HG03139 (cell line): ENCODE results near the gene EPM2AIP1.
A peak's percentile ranks its signal among the peaks of the same experiment; 100 is the strongest.
"Not testable (repeated sequence)": the region's sequence is repeated elsewhere in the genome, so short reads cannot be mapped to it uniquely, and the experiment has no call there.

ENCODE experiments used
- ATAC-seq: cut with Tn5 transposase; IDR thresholded peaks from one replicate; pipeline ENCODE4 v1.9.1; 2021; ENCODE audit not compliant: unreplicated experiment

The EPM2AIP1 gene

DNA sequence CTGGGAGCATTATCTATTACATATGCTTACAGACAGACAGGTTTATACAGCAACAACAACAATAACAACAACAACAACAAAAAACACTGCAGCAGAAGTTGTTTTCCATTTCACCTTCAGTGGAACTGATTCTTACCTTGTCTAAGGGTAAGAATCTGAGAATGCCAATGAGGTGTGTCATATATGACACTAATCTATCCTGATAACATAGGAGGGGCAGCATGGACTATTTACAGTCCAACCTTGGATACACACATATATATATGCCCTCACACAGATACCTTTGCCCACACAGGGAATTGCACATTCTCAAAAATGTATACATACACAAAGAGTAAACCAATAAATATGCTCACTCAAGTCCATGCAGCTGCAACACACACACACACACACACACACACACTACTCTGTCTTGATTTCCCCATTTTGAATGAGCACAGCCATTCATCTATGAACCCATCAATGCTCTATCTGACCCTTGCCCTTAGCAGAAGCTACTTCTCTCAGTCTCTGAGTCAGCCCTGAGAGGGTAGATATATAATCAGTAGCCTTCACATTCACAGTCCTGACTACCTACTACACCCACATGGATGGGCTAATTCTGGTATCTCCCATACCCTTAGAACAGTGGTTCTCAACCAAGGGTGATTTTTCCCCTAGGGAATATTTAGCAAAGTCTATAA is 38.3 kb downstream of the EPM2AIP1 start:
- no peak for ATAC-seq

GRCh38 chr3:36947814-36948213 is 45.1 kb downstream of the EPM2AIP1 start:
- not testable (repeated sequence) for ATAC-seq

DNA sequence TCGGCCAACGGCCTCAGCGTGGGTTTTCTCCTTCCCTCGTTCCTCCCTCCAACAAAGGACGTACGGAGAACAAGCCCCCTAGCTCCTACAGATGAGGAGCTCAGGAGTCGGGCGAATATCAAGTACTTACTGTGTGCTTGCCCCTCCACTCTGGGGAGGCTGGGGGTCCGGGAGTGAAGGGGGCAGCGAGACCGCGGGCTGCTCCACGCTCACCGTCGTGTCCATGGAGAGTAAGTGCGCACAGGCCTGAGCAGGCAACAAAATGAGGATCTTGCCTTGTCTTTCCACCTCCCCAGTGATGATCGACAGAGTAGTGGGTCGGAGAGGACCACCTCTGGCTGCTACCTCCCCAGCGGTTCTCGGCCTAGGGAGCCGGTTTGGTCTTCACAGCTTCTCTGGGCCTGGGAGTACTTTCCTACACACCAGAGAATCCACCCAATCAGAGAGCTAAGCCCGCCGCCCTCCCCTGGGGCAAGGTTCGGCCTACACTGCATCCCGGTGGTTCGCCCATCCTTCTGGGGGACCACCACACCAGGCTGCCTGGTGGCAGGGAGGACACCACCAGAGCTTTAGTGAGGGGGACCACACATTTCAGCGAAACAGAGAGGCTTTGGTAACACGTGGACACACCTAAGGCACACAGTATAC is 47.5 kb downstream of the EPM2AIP1 start:
- no peak for ATAC-seq

- peak; percentile 52 for ATAC-seq
Observed at GRCh38 chr3:36944641-36945270, 48.2 kb downstream of the EPM2AIP1 start, which contains the start of gene TRANK1. TRANK1 (minus strand) TSS chr3:36945054; CDS start chr3:36944809, 245 bp downstream.

DNA sequence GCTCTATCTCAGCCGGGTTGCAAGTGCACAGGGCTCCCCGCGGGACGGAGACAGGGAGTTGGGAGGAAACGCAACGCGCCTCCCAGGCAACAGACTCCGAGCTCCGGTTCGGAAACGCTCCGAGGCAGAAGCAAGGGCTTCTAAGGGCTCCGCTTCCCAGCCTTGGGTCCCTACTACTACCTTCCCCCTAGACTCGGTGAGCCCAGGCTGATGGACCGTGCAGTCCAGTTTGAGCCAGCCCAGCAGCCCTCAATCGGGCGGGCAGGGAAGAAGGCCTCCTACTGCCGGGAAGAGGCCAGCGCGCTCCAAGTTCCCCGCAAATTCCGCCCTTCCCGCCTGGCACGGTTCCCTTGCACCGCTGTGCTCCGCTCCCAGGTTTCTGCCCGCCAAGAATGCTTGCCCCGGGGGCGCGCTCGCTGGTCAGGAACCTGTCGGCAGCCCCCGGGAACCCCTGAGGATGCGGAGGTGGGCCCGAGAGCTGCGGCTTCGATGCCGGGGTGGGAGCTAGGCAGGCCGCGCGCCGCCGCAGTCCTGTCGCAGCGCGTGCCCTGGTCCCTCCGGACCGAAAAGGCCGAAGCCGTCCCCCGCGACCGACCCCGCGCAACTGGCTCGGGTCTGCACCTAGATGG is 48.8 kb downstream of the EPM2AIP1 start:
- ATAC-seq: peak; percentile 46

- ATAC-seq: no peak
Observed at GRCh38 chr3:36943601-36944000, 49.3 kb downstream of the EPM2AIP1 start.

DNA sequence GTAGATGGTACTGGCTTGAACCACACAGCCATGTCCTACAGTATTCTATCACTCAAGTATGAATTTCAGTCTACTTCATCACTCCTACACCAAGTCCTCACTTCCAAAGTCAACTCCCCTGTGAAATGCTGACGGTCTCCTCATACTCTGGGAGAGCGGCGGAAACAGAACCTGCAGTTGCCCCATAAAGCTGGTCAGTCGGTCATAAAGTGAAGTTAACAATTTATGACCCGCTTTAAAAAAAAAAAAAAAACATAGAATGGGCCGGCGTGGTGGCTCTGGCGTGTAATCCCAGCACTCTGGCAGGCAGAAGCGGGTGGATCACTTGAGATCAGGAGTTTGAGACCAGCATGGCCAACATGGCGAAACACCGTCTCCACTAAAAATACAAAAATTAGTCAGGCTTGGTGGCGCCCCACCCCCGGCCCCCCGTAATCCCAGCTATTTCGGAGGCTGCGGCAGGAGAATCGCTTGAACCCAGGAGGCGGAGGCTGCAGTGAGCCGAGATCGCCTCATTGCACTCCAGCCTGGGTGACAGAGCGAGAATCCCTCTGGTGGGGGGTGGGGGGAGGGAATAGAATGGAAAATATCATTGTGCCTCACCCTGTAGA is 50.2 kb downstream of the EPM2AIP1 start:
- no peak for ATAC-seq

DNA sequence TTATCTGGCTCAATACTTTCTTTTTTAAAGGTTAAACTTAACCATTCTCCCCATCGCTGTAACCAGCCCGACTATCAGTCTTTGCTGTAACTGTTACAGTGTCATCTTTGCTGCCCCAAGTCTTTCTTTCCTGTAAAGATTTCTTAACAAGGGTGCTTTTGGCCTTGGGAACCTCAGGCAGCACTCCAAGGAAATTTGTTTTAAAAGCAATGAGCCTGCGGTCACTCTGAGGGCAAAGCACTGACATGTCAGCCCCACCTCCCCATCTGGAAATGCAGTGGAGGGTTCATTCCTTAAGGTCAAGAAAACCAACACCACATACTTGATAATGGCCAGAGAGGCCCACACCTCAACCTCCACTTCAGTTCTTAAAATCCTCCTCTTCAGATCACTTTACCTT is 51.3 kb downstream of the EPM2AIP1 start:
- no peak for ATAC-seq

GRCh38 chr3:36941162-36941561 is 51.8 kb downstream of the EPM2AIP1 start:
- ATAC-seq: no peak

DNA sequence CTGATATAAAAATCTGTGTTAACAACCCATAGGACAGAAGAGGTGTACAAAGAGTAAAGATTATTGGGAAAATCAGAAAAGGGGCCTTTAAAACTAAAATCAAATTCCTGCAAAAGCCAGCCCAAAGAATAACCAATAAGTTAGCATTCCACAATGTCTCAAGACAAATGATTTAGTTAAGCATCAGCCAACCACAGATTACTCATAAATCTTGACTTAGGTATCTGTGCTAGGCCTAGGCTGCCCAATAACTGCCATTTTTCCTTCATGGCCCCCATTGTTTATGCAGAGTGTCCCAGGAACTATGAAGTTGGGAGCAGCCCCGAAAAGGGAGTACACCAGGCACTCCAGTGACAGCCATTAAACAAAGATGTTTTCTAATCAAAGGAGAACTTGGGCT is 55.4 kb downstream of the EPM2AIP1 start:
- no peak for ATAC-seq
